K562 (cell line): ENCODE results near the gene LRFN3. TPM values are rescaled to one million over a fixed set of nuclear protein-coding genes. Genes with fewer than 3 reads are reported as not detected.

Experiments
- SIN3A ChIP-seq, 2 experiments: fragments of 150-350 bp in 1 of 2; IDR thresholded peaks; 2 replicates each; pipeline ENCODE4 v1.6.1; 2011 to 2016; ENCODE audit warnings: borderline replicate concordance in 2 of 2, low read depth in 2 of 2, low read length in 2 of 2, mild to moderate bottlenecking in 2 of 2, moderate library complexity in 2 of 2; ENCODE audit not compliant: control insufficient read depth in 1 of 2
- TFAP4 ChIP-seq: sonication (generic); formaldehyde crosslinking; IDR thresholded peaks from 2 replicates; pipeline ENCODE4 v1.8.0; 2022; ENCODE audit warnings: missing genetic modification reagents, mild to moderate bottlenecking, moderate library complexity, borderline replicate concordance
- THAP12 ChIP-seq: fragments of 250-450 bp; sonication (Bioruptor Pico); IDR thresholded peaks from 2 replicates; pipeline ENCODE4 v1.9.0; 2021; ENCODE audit warnings: mild to moderate bottlenecking, inconsistent platforms
- ZNF511 ChIP-seq: sonication (generic); formaldehyde crosslinking; IDR thresholded peaks from 2 replicates; pipeline ENCODE4 v1.8.0; 2022; ENCODE audit warnings: mild to moderate bottlenecking, missing genetic modification reagents
- ZNF644 ChIP-seq: fragments of 200-800 bp; sonication (Bioruptor generic); IDR thresholded peaks from 2 replicates; pipeline ENCODE4 v1.6.1; 2016; ENCODE audit warnings: low read depth, missing genetic modification characterization, missing compliant biosample characterization
- polyA plus RNA-seq, 8 experiments: library from polyadenylated mRNA; depleted of rRNA in 4 of 8; stranded (reverse) in 5 of 8; unstranded in 3 of 8; fragments of >200 nt; fragmentation: Nextera tagmentation in 2 of 8; fragmentation: Illumina TruSeq in 1 of 8; extraction: Ambion mirVana in 2 of 8; extraction: Trizol in 1 of 8; gene quantifications; 2 replicates each; pipeline versions ENCODE4 v1.2.1 to v1.2.3, GENCODE V29; 2011 to 2014; ENCODE audit warnings: inconsistent platforms in 1 of 8, missing spikeins in 1 of 8
- total RNA-seq, 7 experiments: library from RNA; depleted of rRNA in 6 of 7; stranded (reverse); fragments of >200 nt in 6 of 7; fragmentation: Illumina TruSeq in 2 of 7; extraction: Trizol in 2 of 7; gene quantifications; 2 replicates each; pipeline versions ENCODE4 v1.2.1 to v1.2.3, GENCODE V29; 2011 to 2021; ENCODE audit warnings: low replicate concordance in 1 of 7
- TF ChIP-seq, protein P1 (sequence below), 2 experiments: fragments of 450-650 bp; IDR thresholded peaks; 2 replicates each; pipeline ENCODE4 v1.6.1; 2018; ENCODE audit warnings: mild to moderate bottlenecking in 2 of 2, low read depth in 1 of 2; ENCODE audit not compliant: partially characterized antibody in 2 of 2

LRFN3 gene
- total and polyA plus RNA-seq, 9 of the 15 experiments (the other 6 are each of a cell fraction or from before 2014, with no cell fraction given): 0.03 to 0.12 (median 0.11) TPM; not detected in 6

- TF ChIP-seq SIN3A (IDR thresholded peaks at IDR 0.05; ENCODE audit: borderline replicate concordance in 2 of 2, control insufficient read depth in 1 of 2, low read depth in 2 of 2, low read length in 2 of 2) (peak in 1 of 2 experiments; percentile 66; a peak in 1 of 4 replicates), THAP12 (CRISPR knock-in tag) (no peak), ZNF644 (tag) (peak; percentile 55; the same call in 1 of the 2 replicates), TFAP4 (CRISPR knock-in tag) (peak; percentile 42; the same call in 1 of the 2 replicates), ZNF511 (0 out of 2 replicates have a peak, but pooled peaks have one; percentile 56)
- TF ChIP-seq, protein P1, sequence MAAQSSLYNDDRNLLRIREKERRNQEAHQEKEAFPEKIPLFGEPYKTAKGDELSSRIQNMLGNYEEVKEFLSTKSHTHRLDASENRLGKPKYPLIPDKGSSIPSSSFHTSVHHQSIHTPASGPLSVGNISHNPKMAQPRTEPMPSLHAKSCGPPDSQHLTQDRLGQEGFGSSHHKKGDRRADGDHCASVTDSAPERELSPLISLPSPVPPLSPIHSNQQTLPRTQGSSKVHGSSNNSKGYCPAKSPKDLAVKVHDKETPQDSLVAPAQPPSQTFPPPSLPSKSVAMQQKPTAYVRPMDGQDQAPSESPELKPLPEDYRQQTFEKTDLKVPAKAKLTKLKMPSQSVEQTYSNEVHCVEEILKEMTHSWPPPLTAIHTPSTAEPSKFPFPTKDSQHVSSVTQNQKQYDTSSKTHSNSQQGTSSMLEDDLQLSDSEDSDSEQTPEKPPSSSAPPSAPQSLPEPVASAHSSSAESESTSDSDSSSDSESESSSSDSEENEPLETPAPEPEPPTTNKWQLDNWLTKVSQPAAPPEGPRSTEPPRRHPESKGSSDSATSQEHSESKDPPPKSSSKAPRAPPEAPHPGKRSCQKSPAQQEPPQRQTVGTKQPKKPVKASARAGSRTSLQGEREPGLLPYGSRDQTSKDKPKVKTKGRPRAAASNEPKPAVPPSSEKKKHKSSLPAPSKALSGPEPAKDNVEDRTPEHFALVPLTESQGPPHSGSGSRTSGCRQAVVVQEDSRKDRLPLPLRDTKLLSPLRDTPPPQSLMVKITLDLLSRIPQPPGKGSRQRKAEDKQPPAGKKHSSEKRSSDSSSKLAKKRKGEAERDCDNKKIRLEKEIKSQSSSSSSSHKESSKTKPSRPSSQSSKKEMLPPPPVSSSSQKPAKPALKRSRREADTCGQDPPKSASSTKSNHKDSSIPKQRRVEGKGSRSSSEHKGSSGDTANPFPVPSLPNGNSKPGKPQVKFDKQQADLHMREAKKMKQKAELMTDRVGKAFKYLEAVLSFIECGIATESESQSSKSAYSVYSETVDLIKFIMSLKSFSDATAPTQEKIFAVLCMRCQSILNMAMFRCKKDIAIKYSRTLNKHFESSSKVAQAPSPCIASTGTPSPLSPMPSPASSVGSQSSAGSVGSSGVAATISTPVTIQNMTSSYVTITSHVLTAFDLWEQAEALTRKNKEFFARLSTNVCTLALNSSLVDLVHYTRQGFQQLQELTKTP (IDR thresholded peaks at IDR 0.05; ENCODE audit: low read depth in 1 of 2, partially characterized antibody in 2 of 2): peak in 1 of 2 experiments; percentile 72
These were observed 27.3 kb downstream of the LRFN3 start (continued) for GRCh38 chr19:35963514-35963913.
